ENCODE results near the gene MMP12.

Gene MMP12

GRCh38 chr11:102849311-102849710 is 25.5 kb downstream of the MMP12 start:
- no peak for DNase-seq

GRCh38 chr11:102846292-102846691 is 28.5 kb downstream of the MMP12 start:
- no peak for DNase-seq

GRCh38 chr11:102843489-102843888 is 31.3 kb downstream of the MMP12 start, which contains the start of gene MMP3:
MMP3 (minus strand) TSS chr11:102843609; CDS start chr11:102843546, 63 bp downstream.
- DNase-seq: no peak

GRCh38 chr11:102842930-102843329 is 31.9 kb downstream of the MMP12 start:
- DNase-seq: no peak

- DNase-seq: no peak
These were observed 34.8 kb downstream of the MMP12 start for GRCh38 chr11:102840018-102840417.

- no peak for DNase-seq
These were observed 37.1 kb downstream of the MMP12 start for GRCh38 chr11:102837646-102838045.

GRCh38 chr11:102837156-102837555 is 37.6 kb downstream of the MMP12 start:
- no peak for DNase-seq

GRCh38 chr11:102836290-102836875 is 38.4 kb downstream of the MMP12 start:
- no peak for DNase-seq

- no peak for DNase-seq
These were observed 41.1 kb downstream of the MMP12 start for GRCh38 chr11:102833731-102834130.

GRCh38 chr11:102832612-102833011 is 42.2 kb downstream of the MMP12 start:
- DNase-seq: no peak

- no peak for DNase-seq
These were observed 43.0 kb downstream of the MMP12 start for GRCh38 chr11:102831489-102832440.

GRCh38 chr11:102831128-102831488 is 43.7 kb downstream of the MMP12 start:
- DNase-seq: no peak

GRCh38 chr11:102830001-102830727 is 44.6 kb downstream of the MMP12 start:
- no peak for DNase-seq

GRCh38 chr11:102829316-102830000 is 45.3 kb downstream of the MMP12 start:
- no peak for DNase-seq

GRCh38 chr11:102824556-102824955 is 50.2 kb downstream of the MMP12 start:
- DNase-seq: no peak

GRCh38 chr11:102819491-102819890 is 55.3 kb downstream of the MMP12 start:
- DNase-seq: no peak

- DNase-seq: no peak
These were observed 61.3 kb downstream of the MMP12 start for GRCh38 chr11:102813484-102813883.
